Measurements from ENCODE around the gene OR5H14.
"Not testable (repeated sequence)": the region's sequence is repeated elsewhere in the genome, so short reads cannot be mapped to it uniquely, and the experiment has no call there.

Gene OR5H14

GRCh38 chr3:98115717-98116116 is 31.6 kb upstream of the OR5H14 start:
- TF ChIP-seq CTCF (IDR thresholded peaks at IDR 0.05; ENCODE audit: borderline replicate concordance, extremely low read depth, low read length, poor library complexity, severe bottlenecking) (no peak), EZH2 (IDR thresholded peaks at IDR 0.05; ENCODE audit: borderline replicate concordance, low read depth, low read length, severe bottlenecking) (no peak)
- H3K9me3 ChIP-seq (ENCODE audit: insufficient read depth, low read length, severe bottlenecking): no peaks in the 10 kb centered on the region
- no peak overlapping the region for H3K9ac ChIP-seq (ENCODE audit: low read depth, low read length)
- H2AFZ ChIP-seq (ENCODE audit: low read depth, low read length): no peak overlapping the region
- no peaks in the 10 kb centered on the region for H3K79me2 ChIP-seq (ENCODE audit: insufficient read depth, low read length)
- ATAC-seq (ENCODE audit: insufficient read depth, low read depth): no peak
- H3K27ac ChIP-seq (ENCODE audit: low read length): no peak overlapping the region
- H3K4me3 ChIP-seq (ENCODE audit: low read depth in 1 of 2, low read length in 2 of 2): no peak overlapping the region
- no peaks in the 10 kb centered on the region for H4K20me1 ChIP-seq (ENCODE audit: insufficient read depth, low read length)
- H3K4me2 ChIP-seq (ENCODE audit: insufficient read depth, low read length): no peak overlapping the region
- H3K27me3 ChIP-seq (ENCODE audit: insufficient read depth, low read length, poor library complexity): no peaks in the 10 kb centered on the region
- no peak for DNase-seq
- no peaks in the 10 kb centered on the region for H3K36me3 ChIP-seq (ENCODE audit: insufficient read depth, low read length)
- no peaks in the 10 kb centered on the region for H3K4me1 ChIP-seq (ENCODE audit: insufficient read depth, low read length)

GRCh38 chr3:98130421-98130820 is 16.9 kb upstream of the OR5H14 start, which contains the start of gene OR5H1:
OR5H1 (plus strand) TSS chr3:98130721; CDS start chr3:98132698, 1,977 bp downstream.
- Histone ChIP-seq H3K4me2 (ENCODE audit: insufficient read depth, low read length) (no peak within 1 kb of the TSS), H3K27me3 (ENCODE audit: insufficient read depth, low read length, poor library complexity) (no peaks in the 10 kb centered on the region), H3K4me3 (ENCODE audit: low read depth in 1 of 2, low read length in 2 of 2) (no peak within 1 kb of the TSS), H3K9ac (ENCODE audit: low read depth, low read length) (no peak within 1 kb of the TSS), H4K20me1 (ENCODE audit: insufficient read depth, low read length) (no peaks in the 10 kb centered on the region), H3K79me2 (ENCODE audit: insufficient read depth, low read length) (no peaks in the 10 kb centered on the region), H2AFZ (ENCODE audit: low read depth, low read length) (no peak within 1 kb of the TSS), H3K36me3 (ENCODE audit: insufficient read depth, low read length) (no peaks in the 10 kb centered on the region), H3K27ac (ENCODE audit: low read length) (no peak within 1 kb of the TSS), H3K4me1 (ENCODE audit: insufficient read depth, low read length) (no peaks in the 10 kb centered on the region), H3K9me3 (ENCODE audit: insufficient read depth, low read length, severe bottlenecking) (no peaks in the 10 kb centered on the region)
- no peak for DNase-seq
- no peak for ATAC-seq (ENCODE audit: insufficient read depth, low read depth)
- TF ChIP-seq EZH2 (IDR thresholded peaks at IDR 0.05; ENCODE audit: borderline replicate concordance, low read depth, low read length, severe bottlenecking) (no peak), CTCF (IDR thresholded peaks at IDR 0.05; ENCODE audit: borderline replicate concordance, extremely low read depth, low read length, poor library complexity, severe bottlenecking) (no peak)

- Histone ChIP-seq H4K20me1 (ENCODE audit: insufficient read depth, low read length) (no peaks in the 10 kb centered on the region), H3K9ac (ENCODE audit: low read depth, low read length) (no peak overlapping the region), H3K27ac (ENCODE audit: low read length) (no peak overlapping the region)
These were observed 10.6 kb upstream of the OR5H14 start for GRCh38 chr3:98136631-98137030.

GRCh38 chr3:98137826-98138557 is 9.3 kb upstream of the OR5H14 start:
- not testable (repeated sequence) for H3K27me3 ChIP-seq (ENCODE audit: insufficient read depth, low read length, poor library complexity)

More at GRCh38 chr3:98136631-98137030, 10.6 kb upstream of the OR5H14 start:
- no peaks in the 10 kb centered on the region for H3K36me3 ChIP-seq (ENCODE audit: insufficient read depth, low read length)
- H3K4me3 ChIP-seq (ENCODE audit: low read depth in 1 of 2, low read length in 2 of 2): no peak overlapping the region
- H3K79me2 ChIP-seq (ENCODE audit: insufficient read depth, low read length): no peaks in the 10 kb centered on the region
- no peak overlapping the region for H3K4me2 ChIP-seq (ENCODE audit: insufficient read depth, low read length)
- DNase-seq (no peak), ATAC-seq (ENCODE audit: insufficient read depth, low read depth) (no peak)
- TF ChIP-seq EZH2 (IDR thresholded peaks at IDR 0.05; ENCODE audit: borderline replicate concordance, low read depth, low read length, severe bottlenecking) (no peak), CTCF (IDR thresholded peaks at IDR 0.05; ENCODE audit: borderline replicate concordance, extremely low read depth, low read length, poor library complexity, severe bottlenecking) (no peak)
- H3K27me3 ChIP-seq (ENCODE audit: insufficient read depth, low read length, poor library complexity): no peaks in the 10 kb centered on the region
- no peak overlapping the region for H2AFZ ChIP-seq (ENCODE audit: low read depth, low read length)
- H3K9me3 ChIP-seq (ENCODE audit: insufficient read depth, low read length, severe bottlenecking): no peaks in the 10 kb centered on the region
- H3K4me1 ChIP-seq (ENCODE audit: insufficient read depth, low read length): no peaks in the 10 kb centered on the region

More at GRCh38 chr3:98137826-98138557, 9.3 kb upstream of the OR5H14 start:
- H3K4me1 ChIP-seq (ENCODE audit: insufficient read depth, low read length); H4K20me1 ChIP-seq (ENCODE audit: insufficient read depth, low read length); H3K4me2 ChIP-seq (ENCODE audit: insufficient read depth, low read length); H3K36me3 ChIP-seq (ENCODE audit: insufficient read depth, low read length); H3K27ac ChIP-seq (ENCODE audit: low read length); H3K9me3 ChIP-seq (ENCODE audit: insufficient read depth, low read length, severe bottlenecking); DNase-seq; H3K9ac ChIP-seq (ENCODE audit: low read depth, low read length); ATAC-seq (ENCODE audit: insufficient read depth, low read depth); H2AFZ ChIP-seq (ENCODE audit: low read depth, low read length); H3K79me2 ChIP-seq (ENCODE audit: insufficient read depth, low read length); H3K4me3 ChIP-seq (ENCODE audit: low read depth in 1 of 2, low read length in 2 of 2): not testable (repeated sequence)
